ENCODE results near the gene RRAGC. TPM values are rescaled to one million over a fixed set of nuclear protein-coding genes. Genes with fewer than 3 reads are reported as not detected.

RRAGC gene

GRCh38 chr1:38791164-38791515, 68.4 kb downstream of the RRAGC start:
- Histone ChIP-seq H3K4me3 (ENCODE audit: low read length) (no peak overlapping the region), H3K79me1 (ENCODE audit: low read length) (no peaks in the 10 kb centered on the region), H2BK15ac (replicated peaks; ENCODE audit: low read depth) (no peak overlapping the region), H4K8ac (ENCODE audit: low read depth, low read length) (no peak overlapping the region), H2BK5ac (ENCODE audit: low read length) (no peak overlapping the region), H3K23ac (ENCODE audit: low read length) (no peak overlapping the region), H3K27ac (ENCODE audit: low read depth, low read length) (no peak overlapping the region), H3K4ac (ENCODE audit: low read depth, low read length) (no peak overlapping the region), H2AK5ac (ENCODE audit: low read length) (no peak overlapping the region), H3K18ac (ENCODE audit: low read length) (no peak overlapping the region), H3K27me3 (ENCODE audit: insufficient read depth, low read length, poor library complexity) (no peaks in the 10 kb centered on the region), H2BK120ac (ENCODE audit: low read depth, low read length) (no peak overlapping the region), H3K79me2 (ENCODE audit: control insufficient read depth, insufficient read depth, low read length) (no peaks in the 10 kb centered on the region), H3K9ac (ENCODE audit: low read length) (no peak overlapping the region), H3K4me2 (ENCODE audit: low read length) (no peak overlapping the region), H4K5ac (ENCODE audit: low read length) (no peak overlapping the region), H3K36me3 (ENCODE audit: control insufficient read depth, insufficient read depth, low read length) (no peaks in the 10 kb centered on the region), H3K56ac (ENCODE audit: low read length) (no peak overlapping the region), H3K4me1 (ENCODE audit: control insufficient read depth, low read depth, low read length) (no peaks in the 10 kb centered on the region)
- DNase-seq: no peak

- Histone ChIP-seq H4K8ac (ENCODE audit: low read depth, low read length) (no peak overlapping the region), H2BK5ac (ENCODE audit: low read length) (no peak overlapping the region), H3K4me3 (ENCODE audit: low read length) (no peak overlapping the region), H3K56ac (ENCODE audit: low read length) (no peak overlapping the region), H2AK5ac (ENCODE audit: low read length) (no peak overlapping the region), H3K18ac (ENCODE audit: low read length) (no peak overlapping the region), H3K23ac (ENCODE audit: low read length) (peak overlapping the region; percentile 90), H3K9ac (ENCODE audit: low read length) (no peak overlapping the region), H3K27me3 (ENCODE audit: insufficient read depth, low read length, poor library complexity) (no peaks in the 10 kb centered on the region), H3K4me2 (ENCODE audit: low read length) (no peak overlapping the region), H3K4ac (ENCODE audit: low read depth, low read length) (no peak overlapping the region), H3K79me2 (ENCODE audit: control insufficient read depth, insufficient read depth, low read length) (no peaks in the 10 kb centered on the region), H3K4me1 (ENCODE audit: control insufficient read depth, low read depth, low read length) (no peaks in the 10 kb centered on the region), H2BK15ac (replicated peaks; ENCODE audit: low read depth) (no peak overlapping the region), H2BK120ac (ENCODE audit: low read depth, low read length) (no peak overlapping the region), H3K27ac (ENCODE audit: low read depth, low read length) (no peak overlapping the region), H3K79me1 (ENCODE audit: low read length) (no peaks in the 10 kb centered on the region), H4K5ac (ENCODE audit: low read length) (no peak overlapping the region), H3K36me3 (ENCODE audit: control insufficient read depth, insufficient read depth, low read length) (no peaks in the 10 kb centered on the region)
- no peak for DNase-seq
- no CpG with 5 or more reads among the region's 6 CpGs for WGBS (ENCODE audit: extremely low coverage, insufficient coverage, low lambda C conversion rate)
Measured at GRCh38 chr1:38790422-38791163, 69.0 kb downstream of the RRAGC start.

- DNase-seq: peak; percentile 42
- no peak overlapping the region for H4K8ac ChIP-seq (ENCODE audit: low read depth, low read length)
- H3K23ac ChIP-seq (ENCODE audit: low read length): no peak overlapping the region
- no peak overlapping the region for H2BK120ac ChIP-seq (ENCODE audit: low read depth, low read length)
- H3K4ac ChIP-seq (ENCODE audit: low read depth, low read length): no peak overlapping the region
- H3K27me3 ChIP-seq (ENCODE audit: insufficient read depth, low read length, poor library complexity): no peaks in the 10 kb centered on the region
- no peak overlapping the region for H3K4me3 ChIP-seq (ENCODE audit: low read length)
- no peaks in the 10 kb centered on the region for H3K79me1 ChIP-seq (ENCODE audit: low read length)
- WGBS (ENCODE audit: extremely low coverage, insufficient coverage, low lambda C conversion rate): no CpG with 5 or more reads among the region's 5 CpGs
- no peak overlapping the region for H3K56ac ChIP-seq (ENCODE audit: low read length)
- H3K9ac ChIP-seq (ENCODE audit: low read length): no peak overlapping the region
- no peaks in the 10 kb centered on the region for H3K4me1 ChIP-seq (ENCODE audit: control insufficient read depth, low read depth, low read length)
- no peak overlapping the region for H3K27ac ChIP-seq (ENCODE audit: low read depth, low read length)
- no peak overlapping the region for H2AK5ac ChIP-seq (ENCODE audit: low read length)
- H3K18ac ChIP-seq (ENCODE audit: low read length): no peak overlapping the region
- H3K79me2 ChIP-seq (ENCODE audit: control insufficient read depth, insufficient read depth, low read length): no peaks in the 10 kb centered on the region
- H3K36me3 ChIP-seq (ENCODE audit: control insufficient read depth, insufficient read depth, low read length): no peaks in the 10 kb centered on the region
- H4K5ac ChIP-seq (ENCODE audit: low read length): no peak overlapping the region
- H2BK15ac ChIP-seq (replicated peaks; ENCODE audit: low read depth): no peak overlapping the region
- H2BK5ac ChIP-seq (ENCODE audit: low read length): no peak overlapping the region
- no peak overlapping the region for H3K4me2 ChIP-seq (ENCODE audit: low read length)
Measured at GRCh38 chr1:38789498-38790169, 69.9 kb downstream of the RRAGC start.

- no peak overlapping the region for H2AK5ac ChIP-seq (ENCODE audit: low read length)
- peaks cover 2% of the 10 kb centered on the region for H3K4me1 ChIP-seq (ENCODE audit: control insufficient read depth, low read depth, low read length)
- no peaks in the 10 kb centered on the region for H3K27me3 ChIP-seq (ENCODE audit: insufficient read depth, low read length, poor library complexity)
- H3K79me2 ChIP-seq (ENCODE audit: control insufficient read depth, insufficient read depth, low read length): no peaks in the 10 kb centered on the region
- H3K56ac ChIP-seq (ENCODE audit: low read length): no peak overlapping the region
- H2BK15ac ChIP-seq (replicated peaks; ENCODE audit: low read depth): no peak overlapping the region
- H3K27ac ChIP-seq (ENCODE audit: low read depth, low read length): no peak overlapping the region
- H3K4me3 ChIP-seq (ENCODE audit: low read length): no peak overlapping the region
- H3K36me3 ChIP-seq (ENCODE audit: control insufficient read depth, insufficient read depth, low read length): no peaks in the 10 kb centered on the region
- no peak overlapping the region for H3K18ac ChIP-seq (ENCODE audit: low read length)
- no peaks in the 10 kb centered on the region for H3K79me1 ChIP-seq (ENCODE audit: low read length)
- no peak overlapping the region for H3K4ac ChIP-seq (ENCODE audit: low read depth, low read length)
- H3K23ac ChIP-seq (ENCODE audit: low read length): no peak overlapping the region
- H4K8ac ChIP-seq (ENCODE audit: low read depth, low read length): no peak overlapping the region
- no peak for DNase-seq
- no peak overlapping the region for H3K4me2 ChIP-seq (ENCODE audit: low read length)
- no CpG with 5 or more reads among the region's 15 CpGs for WGBS (ENCODE audit: extremely low coverage, insufficient coverage, low lambda C conversion rate)
- no peak overlapping the region for H3K9ac ChIP-seq (ENCODE audit: low read length)
- H4K5ac ChIP-seq (ENCODE audit: low read length): no peak overlapping the region
- no peak overlapping the region for H2BK120ac ChIP-seq (ENCODE audit: low read depth, low read length)
- no peak overlapping the region for H2BK5ac ChIP-seq (ENCODE audit: low read length)
Measured at GRCh38 chr1:38788341-38789336, 70.9 kb downstream of the RRAGC start.

Small RNA genes lying within 50 kb of the gene (small RNA-seq; reads per million reads assigned to genes)
- gene GJA9-MYCBP (ENCODE audit: insufficient read depth): not detected

All from mesendoderm (in vitro differentiated cells).